Measurements from ENCODE around the gene KLHDC3. TPM values are rescaled to one million over a fixed set of nuclear protein-coding genes. Genes with fewer than 3 reads are reported as not detected.
A peak's percentile ranks its signal among the peaks of the same experiment; 100 is the strongest.

Gene KLHDC3
- total RNA-seq, 4 donors from 2014 or later: 93.1 to 107 (median 97.7) TPM

DNA sequence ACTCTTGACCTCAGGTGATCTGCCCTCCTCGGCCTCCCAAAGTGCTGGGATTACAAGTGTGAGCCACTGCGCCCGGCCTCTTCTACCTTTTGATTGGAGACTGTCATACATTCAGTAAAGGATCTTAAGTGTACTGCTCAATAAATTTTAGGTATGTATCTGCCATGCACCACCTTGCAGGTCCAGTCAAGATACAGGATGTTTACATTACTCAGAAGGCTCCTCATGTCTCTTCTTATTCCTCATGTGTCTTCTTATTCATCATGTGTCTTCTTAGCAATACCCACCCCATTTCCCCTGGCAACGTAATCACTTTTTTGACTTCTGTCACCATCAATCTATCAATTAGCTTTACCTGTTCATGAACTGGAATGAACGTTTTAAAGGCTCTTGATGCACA is 8.2 kb upstream of the KLHDC3 start:
- TF ChIP-seq, protein P1, sequence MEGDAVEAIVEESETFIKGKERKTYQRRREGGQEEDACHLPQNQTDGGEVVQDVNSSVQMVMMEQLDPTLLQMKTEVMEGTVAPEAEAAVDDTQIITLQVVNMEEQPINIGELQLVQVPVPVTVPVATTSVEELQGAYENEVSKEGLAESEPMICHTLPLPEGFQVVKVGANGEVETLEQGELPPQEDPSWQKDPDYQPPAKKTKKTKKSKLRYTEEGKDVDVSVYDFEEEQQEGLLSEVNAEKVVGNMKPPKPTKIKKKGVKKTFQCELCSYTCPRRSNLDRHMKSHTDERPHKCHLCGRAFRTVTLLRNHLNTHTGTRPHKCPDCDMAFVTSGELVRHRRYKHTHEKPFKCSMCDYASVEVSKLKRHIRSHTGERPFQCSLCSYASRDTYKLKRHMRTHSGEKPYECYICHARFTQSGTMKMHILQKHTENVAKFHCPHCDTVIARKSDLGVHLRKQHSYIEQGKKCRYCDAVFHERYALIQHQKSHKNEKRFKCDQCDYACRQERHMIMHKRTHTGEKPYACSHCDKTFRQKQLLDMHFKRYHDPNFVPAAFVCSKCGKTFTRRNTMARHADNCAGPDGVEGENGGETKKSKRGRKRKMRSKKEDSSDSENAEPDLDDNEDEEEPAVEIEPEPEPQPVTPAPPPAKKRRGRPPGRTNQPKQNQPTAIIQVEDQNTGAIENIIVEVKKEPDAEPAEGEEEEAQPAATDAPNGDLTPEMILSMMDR (IDR thresholded peaks at IDR 0.05): no peak
- no peak for TF ChIP-seq POLR2A (IDR thresholded peaks at IDR 0.05)
- Histone ChIP-seq H3K27me3 (no peaks in the 10 kb centered on the region), H3K27ac (no peak overlapping the region), H3K4me3 (replicated peaks in 1 of 3) (no peak overlapping the region), H3K4me1 (no peaks in the 10 kb centered on the region), H3K36me3 (peaks cover 26 to 32% of the 10 kb centered on the region in 2 donors), H3K9me3 (no peaks in the 10 kb centered on the region)
- intact Hi-C loops (cut with DNase I): no loop called here
- no peak for DNase-seq
- 90 to 93% methylated on average over 5 of the region's 5 CpGs for WGBS, 2 donors

DNA sequence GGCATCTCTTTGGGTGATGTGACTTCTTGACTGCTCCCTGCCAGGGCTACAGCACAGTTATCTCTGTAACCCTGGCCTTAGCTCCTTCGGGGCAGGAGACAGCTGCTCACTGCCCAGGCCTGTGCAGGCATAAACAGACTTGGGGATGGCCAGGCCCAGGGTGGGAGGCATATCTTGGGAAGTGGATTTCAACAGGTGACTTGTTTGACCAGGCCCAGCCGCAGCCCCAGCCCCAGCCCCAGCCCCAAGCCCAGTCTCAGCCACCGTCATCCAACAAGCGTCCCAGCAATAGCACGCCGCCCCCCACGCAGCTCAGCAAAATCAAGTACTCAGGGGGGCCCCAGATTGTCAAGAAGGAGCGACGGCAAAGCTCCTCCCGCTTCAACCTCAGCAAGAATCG is 7.8 kb upstream of the KLHDC3 start:
- DNase-seq: no peak
- 89 to 97% methylated on average over 7 to 11 of the region's 11 CpGs for WGBS, 2 donors
- intact Hi-C loops (cut with DNase I): no loop called here
- no peak overlapping the region for H3K4me3 ChIP-seq (replicated peaks in 1 of 3)
- TF ChIP-seq, protein P1 (IDR thresholded peaks at IDR 0.05): no peak
- no peak for TF ChIP-seq POLR2A (IDR thresholded peaks at IDR 0.05)
- no peaks in the 10 kb centered on the region for H3K4me1 ChIP-seq
- H3K27ac ChIP-seq: no peak overlapping the region
- H3K27me3 ChIP-seq: no peaks in the 10 kb centered on the region
- H3K36me3 ChIP-seq: peaks cover 30 to 35% of the 10 kb centered on the region in 2 donors
- no peaks in the 10 kb centered on the region for H3K9me3 ChIP-seq

DNA sequence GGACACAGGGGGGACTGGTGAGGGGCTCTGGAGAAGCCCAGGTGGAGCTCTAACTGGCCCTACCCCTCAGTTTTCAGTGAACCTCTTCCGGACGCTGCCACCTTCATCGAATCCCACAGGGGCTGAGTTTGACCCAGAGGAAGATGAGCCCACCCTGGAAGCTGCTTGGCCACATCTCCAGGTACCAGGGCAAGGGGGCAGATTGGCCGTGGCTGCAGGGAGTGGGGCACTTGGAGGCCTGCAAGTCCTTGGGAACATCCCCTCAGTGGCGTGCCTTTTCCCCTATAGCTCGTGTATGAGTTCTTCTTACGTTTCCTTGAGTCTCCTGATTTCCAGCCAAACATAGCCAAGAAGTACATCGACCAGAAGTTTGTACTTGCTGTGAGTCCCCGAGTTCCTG is 6.9 kb upstream of the KLHDC3 start:
- no peak for DNase-seq
- H3K4me3 ChIP-seq (replicated peaks in 1 of 3): no peak overlapping the region
- intact Hi-C loops (cut with DNase I): no loop called here
- no peaks in the 10 kb centered on the region for H3K4me1 ChIP-seq
- no peak for TF ChIP-seq POLR2A (IDR thresholded peaks at IDR 0.05)
- 93 to 95% methylated on average over 7 to 9 of the region's 9 CpGs for WGBS, 2 donors
- no peaks in the 10 kb centered on the region for H3K27me3 ChIP-seq
- H3K36me3 ChIP-seq: peaks cover 32 to 42% of the 10 kb centered on the region in 2 donors
- H3K27ac ChIP-seq: no peak overlapping the region
- no peaks in the 10 kb centered on the region for H3K9me3 ChIP-seq

DNA sequence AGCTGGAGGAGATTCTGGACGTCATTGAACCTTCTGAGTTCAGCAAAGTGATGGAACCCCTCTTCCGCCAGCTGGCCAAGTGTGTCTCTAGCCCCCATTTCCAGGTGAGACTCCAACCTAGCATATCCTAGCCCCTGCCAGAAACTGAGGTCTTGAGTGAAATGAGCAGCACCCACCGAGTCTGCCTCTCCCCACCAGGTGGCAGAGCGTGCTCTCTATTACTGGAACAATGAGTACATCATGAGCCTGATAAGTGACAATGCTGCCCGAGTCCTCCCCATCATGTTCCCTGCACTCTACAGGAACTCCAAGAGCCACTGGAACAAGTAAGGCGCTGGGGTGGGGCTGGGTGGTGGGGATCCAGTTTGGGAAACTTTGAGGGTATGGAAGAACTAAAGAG is 4.9 kb upstream of the KLHDC3 start:
- DNase-seq: peak; percentile 18 to 22
- Histone ChIP-seq H3K4me3 (replicated peaks in 1 of 3) (no peak overlapping the region), H3K27ac (no peak overlapping the region), H3K36me3 (peaks cover 32 to 42% of the 10 kb centered on the region in 2 donors), H3K4me1 (peaks cover 6 to 12% of the 10 kb centered on the region in 2 donors), H3K27me3 (no peaks in the 10 kb centered on the region), H3K9me3 (no peaks in the 10 kb centered on the region)
- intact Hi-C loops (cut with DNase I): no loop called here
- no peak for TF ChIP-seq POLR2A (IDR thresholded peaks at IDR 0.05)
- TF ChIP-seq, protein P1 (IDR thresholded peaks at IDR 0.05): peak in 2 of 6 experiments; percentile 13 to 15
- WGBS, 2 donors: 75 to 81% methylated on average over 6 of the region's 6 CpGs

DNA sequence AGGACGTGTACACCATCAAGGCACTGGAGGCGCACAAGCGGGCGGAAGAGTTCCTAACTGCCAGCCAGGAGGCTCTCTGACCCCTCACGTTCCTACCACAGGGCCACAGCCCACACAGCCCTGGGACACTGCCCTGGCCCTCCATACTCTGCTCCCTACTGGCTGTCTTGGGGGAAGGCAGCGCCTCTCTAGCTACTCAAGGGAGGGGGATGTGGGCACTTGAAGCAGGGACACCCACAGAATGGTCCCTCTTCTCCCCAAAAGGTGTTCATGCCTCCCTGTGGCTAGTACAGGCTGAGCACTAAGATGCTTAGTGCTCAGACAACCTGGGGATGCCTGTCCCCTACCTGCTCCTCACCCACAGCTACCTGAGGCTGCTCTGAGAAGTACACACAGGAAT is 2.8 kb upstream of the KLHDC3 start:
- H3K36me3 ChIP-seq: peaks cover 32 to 42% of the 10 kb centered on the region in 2 donors
- 83 to 93% methylated on average over 6 of the region's 6 CpGs for WGBS, 2 donors
- H3K27me3 ChIP-seq: no peaks in the 10 kb centered on the region
- intact Hi-C loops (cut with DNase I): loop anchor here (10.0 kb wide), 1 partner anchor 106 kb away; no protein-coding TSS in a partner anchor
- H3K4me1 ChIP-seq: peaks cover 21 to 28% of the 10 kb centered on the region in 2 donors
- no peaks in the 10 kb centered on the region for H3K9me3 ChIP-seq
- H3K27ac ChIP-seq: no peak overlapping the region
- TF ChIP-seq, protein P1 (IDR thresholded peaks at IDR 0.05): no peak
- no peak for TF ChIP-seq POLR2A (IDR thresholded peaks at IDR 0.05)
- no peak overlapping the region for H3K4me3 ChIP-seq (replicated peaks in 1 of 3)
- no peak for DNase-seq

Measured in thyroid gland (tissue), 4 donors.